Diencephalon (tissue), 1 donor: ENCODE data around the gene PCF11. TPM values are rescaled to one million over a fixed set of nuclear protein-coding genes. Genes with fewer than 3 reads are reported as not detected.

Experiments used
- small RNA-seq: library from RNA; depleted of rRNA; stranded (forward); fragments of <200 nt; gene quantifications from one replicate; pipeline ENCODE3, GENCODE V24; 2014
- total RNA-seq: library from RNA; depleted of rRNA; stranded (reverse); fragments of >200 nt; gene quantifications from one replicate; pipeline ENCODE4 v1.2.3, GENCODE V29; 2014

The PCF11 gene
- total RNA-seq = 68.7 TPM

DNA sequence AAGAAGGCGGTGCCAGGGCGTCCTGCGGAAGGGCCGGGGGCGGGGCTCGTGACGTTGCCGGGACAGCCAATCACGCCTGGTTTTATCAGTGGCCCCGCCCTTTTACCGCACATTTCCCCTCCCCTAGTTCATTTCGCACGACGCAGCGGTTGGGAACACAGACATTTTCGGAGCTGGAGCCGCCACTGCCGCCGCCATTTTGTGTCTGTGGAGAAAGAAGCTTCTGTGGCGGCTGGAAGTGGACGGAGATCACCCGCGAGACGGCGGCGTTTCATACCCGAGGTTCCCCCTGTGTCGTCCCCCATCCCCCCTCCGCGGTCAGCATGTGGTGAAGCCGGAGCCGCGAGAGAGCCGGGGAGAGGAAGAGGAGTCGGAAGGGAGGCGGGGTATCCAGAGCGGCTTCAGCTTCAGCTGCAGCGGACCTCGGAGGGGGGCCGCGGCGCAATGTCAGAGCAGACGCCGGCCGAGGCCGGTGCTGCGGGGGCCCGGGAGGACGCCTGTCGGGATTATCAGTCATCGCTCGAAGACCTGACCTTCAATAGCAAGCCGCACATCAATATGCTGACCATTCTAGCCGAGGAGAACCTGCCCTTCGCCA lies at the start of gene PCF11:
TSS of gene PCF11 (plus strand) at position 136 of the 598 bp plus-strand sequence. CDS start at position 445, 309 bp downstream.

DNA sequence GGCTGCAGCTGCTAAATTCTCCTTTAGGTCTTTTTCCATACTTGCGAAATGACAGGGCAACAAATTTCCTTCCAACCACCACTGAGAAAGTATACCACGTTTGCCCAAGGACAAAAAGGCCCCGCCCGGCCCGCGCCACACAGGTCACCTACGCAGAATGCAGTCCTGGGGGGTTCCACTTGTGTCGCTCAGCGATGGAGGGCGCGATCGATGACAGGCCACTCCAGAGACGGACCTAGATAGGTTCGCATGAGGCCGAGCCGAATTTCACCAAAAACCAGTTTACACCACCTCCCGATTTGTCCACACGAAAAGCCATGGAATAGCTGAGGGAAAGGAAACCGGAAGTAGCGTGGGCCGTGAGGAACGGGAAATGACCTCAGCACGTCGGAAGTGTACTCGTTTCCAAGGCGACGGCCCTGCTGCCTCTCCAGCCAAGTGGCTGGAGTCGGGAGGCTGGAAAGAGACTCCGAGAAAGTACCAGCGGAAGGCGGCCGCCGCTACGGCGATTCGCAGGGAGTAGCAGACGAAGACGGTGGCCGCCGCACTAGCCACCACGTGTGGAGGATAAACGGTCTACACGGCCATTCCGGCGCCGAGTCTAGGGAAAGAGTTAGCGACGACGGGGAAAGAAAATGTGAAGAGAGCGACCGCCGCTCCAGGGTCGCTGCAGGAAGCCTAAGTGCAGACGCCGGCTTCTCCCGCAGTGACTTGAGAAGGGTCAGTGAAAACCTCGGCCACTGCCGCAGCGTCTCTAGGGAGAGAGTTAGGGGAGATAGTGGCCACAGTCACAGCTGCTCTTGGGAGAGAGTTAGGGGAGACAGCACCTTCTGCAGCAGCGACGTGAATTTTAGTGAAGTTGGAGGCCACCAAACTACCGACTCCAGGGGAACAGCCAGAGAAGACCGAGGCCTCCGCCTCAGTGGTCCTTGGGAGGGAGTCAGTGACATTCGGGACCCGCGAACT lies 36.7 kb downstream of the PCF11 start, which contains the start of gene ANKRD42:
TSS of gene ANKRD42 (plus strand) at position 398 of the 966 bp plus-strand sequence. CDS start 959 bp downstream, outside the sequence.

Small RNAs within 50 kb of the gene (small RNA-seq; reads per million reads assigned to genes)
- not detected for gene AP000873.5

Other genes with a start within 250 kb of the PCF11 start
- gene RAB30, start 85.2 kb upstream of the PCF11 start, total RNA-seq = 74.7 TPM
- 16.1 TPM for gene ANKRD42, start 36.6 kb downstream of the PCF11 start, total RNA-seq
- gene CCDC90B, start 129.2 kb downstream of the PCF11 start, total RNA-seq = 172 TPM